ENCODE results near the gene TEAD1. TPM values are rescaled to one million over a fixed set of nuclear protein-coding genes. Genes with fewer than 3 reads are reported as not detected.

TEAD1 gene
- total RNA-seq, 2 experiments from 2014 or later = 0.25 to 0.83 TPM

- no peak for TF ChIP-seq CTCF (IDR thresholded peaks at IDR 0.05)
- H3K4me1 Mint-ChIP-seq (ENCODE audit: low read depth) = no peaks in the 10 kb centered on the region
- CTCF ChIA-PET = no interaction called here
- H3K36me3 Mint-ChIP-seq (ENCODE audit: low read depth) = no peaks in the 10 kb centered on the region
- peaks cover 14% of the 10 kb centered on the region for H3K27me3 Mint-ChIP-seq
- H3K4me3 Mint-ChIP-seq = no peak overlapping the region
- no peak for DNase-seq
- H3K27ac Mint-ChIP-seq = no peak overlapping the region
- no peak for ATAC-seq
- POLR2A ChIA-PET = no interaction called here
- no peaks in the 10 kb centered on the region for H3K9me3 Mint-ChIP-seq
- intact Hi-C loops (cut with micrococcal nuclease) = no loop called here
Measured at GRCh38 chr11:12761029-12761428, 86.8 kb downstream of the TEAD1 start.

GRCh38 chr11:12762278-12762677 lies 88.1 kb downstream of the TEAD1 start:
- intact Hi-C loops (cut with micrococcal nuclease) = no loop called here
- ChIA-PET CTCF (no interaction called here), POLR2A (no interaction called here)
- H3K27me3 Mint-ChIP-seq = peaks cover 16% of the 10 kb centered on the region
- no peak overlapping the region for H3K4me3 Mint-ChIP-seq
- no peaks in the 10 kb centered on the region for H3K9me3 Mint-ChIP-seq
- TF ChIP-seq CTCF (IDR thresholded peaks at IDR 0.05) = no peak
- DNase-seq = no peak
- H3K27ac Mint-ChIP-seq = no peak overlapping the region
- H3K4me1 Mint-ChIP-seq (ENCODE audit: low read depth) = no peaks in the 10 kb centered on the region
- no peak for ATAC-seq
- H3K36me3 Mint-ChIP-seq (ENCODE audit: low read depth) = no peaks in the 10 kb centered on the region

GRCh38 chr11:12762696-12763324 lies 88.6 kb downstream of the TEAD1 start:
- intact Hi-C loops (cut with micrococcal nuclease) = no loop called here
- Mint-ChIP-seq H3K4me1 (ENCODE audit: low read depth) (no peaks in the 10 kb centered on the region), H3K4me3 (no peak overlapping the region), H3K27me3 (peaks cover 16% of the 10 kb centered on the region), H3K36me3 (ENCODE audit: low read depth) (no peaks in the 10 kb centered on the region), H3K9me3 (no peaks in the 10 kb centered on the region), H3K27ac (no peak overlapping the region)
- no peak for TF ChIP-seq CTCF (IDR thresholded peaks at IDR 0.05)
- ChIA-PET POLR2A (no interaction called here), CTCF (interaction anchor here (2.3 kb wide), 1 partner anchor 126 kb away, joined by 7 read pairs; no protein-coding TSS in a partner anchor)
- ATAC-seq (no peak), DNase-seq (no peak)

- peaks cover 2% of the 10 kb centered on the region for H3K4me1 Mint-ChIP-seq (ENCODE audit: low read depth)
- CTCF ChIA-PET = interaction anchor here (2.3 kb wide), 1 partner anchor 124 kb away, joined by 7 read pairs; no protein-coding TSS in a partner anchor
- no peak for ATAC-seq
- no peaks in the 10 kb centered on the region for H3K36me3 Mint-ChIP-seq (ENCODE audit: low read depth)
- no peak overlapping the region for H3K27ac Mint-ChIP-seq
- H3K9me3 Mint-ChIP-seq = no peaks in the 10 kb centered on the region
- TF ChIP-seq CTCF (IDR thresholded peaks at IDR 0.05) = no peak
- peaks cover 13% of the 10 kb centered on the region for H3K27me3 Mint-ChIP-seq
- DNase-seq = no peak
- intact Hi-C loops (cut with micrococcal nuclease) = no loop called here
- POLR2A ChIA-PET = no interaction called here
- H3K4me3 Mint-ChIP-seq = no peak overlapping the region
Measured at GRCh38 chr11:12764187-12764914, 90.1 kb downstream of the TEAD1 start.

GRCh38 chr11:12765428-12765827 lies 91.2 kb downstream of the TEAD1 start:
- no peak for ATAC-seq
- no peaks in the 10 kb centered on the region for H3K9me3 Mint-ChIP-seq
- no peak for TF ChIP-seq CTCF (IDR thresholded peaks at IDR 0.05)
- peaks cover 10% of the 10 kb centered on the region for H3K27me3 Mint-ChIP-seq
- DNase-seq = no peak
- no peaks in the 10 kb centered on the region for H3K36me3 Mint-ChIP-seq (ENCODE audit: low read depth)
- no peak overlapping the region for H3K27ac Mint-ChIP-seq
- H3K4me1 Mint-ChIP-seq (ENCODE audit: low read depth) = peaks cover 2% of the 10 kb centered on the region
- POLR2A ChIA-PET = no interaction called here
- intact Hi-C loops (cut with micrococcal nuclease) = no loop called here
- no peak overlapping the region for H3K4me3 Mint-ChIP-seq
- CTCF ChIA-PET = no interaction called here
